Measurements from ENCODE around the gene UBE2J1. TPM values are rescaled to one million over a fixed set of nuclear protein-coding genes. Genes with fewer than 3 reads are reported as not detected.

The UBE2J1 gene
- total and polyA plus RNA-seq, 4 donors, result 14.7 to 26.4 (median 18.0) TPM

DNA sequence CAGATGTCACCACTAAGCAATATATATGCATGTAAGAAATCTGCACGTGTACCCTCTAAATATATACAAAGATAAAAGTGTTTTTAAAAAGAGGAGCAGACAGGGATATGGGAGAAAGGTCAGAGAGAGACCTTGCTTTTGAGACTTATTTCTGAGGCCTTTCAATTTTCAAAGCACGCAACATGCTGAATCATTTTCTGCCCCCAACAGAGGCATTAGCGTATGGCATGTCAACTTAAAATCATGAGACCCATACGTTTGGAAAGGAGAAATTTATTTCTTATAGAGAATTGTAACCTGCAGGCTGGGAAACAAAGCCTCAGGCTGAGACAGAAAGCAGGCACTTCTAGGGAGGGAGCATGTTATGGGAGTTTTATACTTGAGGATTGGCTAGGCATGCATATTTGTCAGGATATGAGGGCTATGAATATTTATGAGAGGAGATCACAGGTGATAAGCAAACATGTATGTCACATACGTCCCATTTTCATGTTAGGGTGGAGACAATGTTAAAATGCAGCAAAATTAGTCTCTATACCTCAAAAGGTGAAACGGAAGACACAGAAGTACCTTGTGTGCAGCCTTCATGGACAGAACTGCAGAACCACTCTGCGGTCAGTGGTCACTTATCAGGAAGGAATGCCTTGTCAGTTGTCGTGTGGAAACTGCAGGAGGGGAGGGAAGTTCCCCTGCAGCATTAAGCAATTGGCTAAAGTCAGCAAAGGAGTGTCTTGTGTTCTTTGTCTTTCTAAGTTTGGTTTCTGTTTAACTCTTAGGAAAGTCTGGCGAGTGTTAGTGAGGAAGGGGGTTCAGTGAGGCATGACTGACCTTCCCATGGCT lies 31.2 kb downstream of the UBE2J1 start:
- Histone ChIP-seq H3K9me3 (ENCODE audit: control insufficient read depth in 4 of 4, low read length in 3 of 4) (no peaks in the 10 kb centered on the region), H3K36me3 (ENCODE audit: control insufficient read depth in 4 of 4, insufficient read depth in 3 of 4, low read depth in 1 of 4, low read length in 3 of 4) (peaks cover 0 to 4% (median 4%) of the 10 kb centered on the region in 4 donors), H3K4me1 (ENCODE audit: control insufficient read depth in 4 of 4, insufficient read depth in 4 of 4, low read length in 3 of 4) (peaks cover 0 to 13% (median 1%) of the 10 kb centered on the region in 4 donors), H3K27ac (ENCODE audit: low read depth in 1 of 2, low read length in 2 of 2) (no peak overlapping the region), H3K9ac (ENCODE audit: low read depth in 1 of 2, low read length in 2 of 2) (no peak overlapping the region), H3K27me3 (ENCODE audit: control insufficient read depth in 4 of 4, insufficient read depth in 4 of 4, low read length in 3 of 4) (no peaks in the 10 kb centered on the region), H3K4me3 (ENCODE audit: low read depth in 1 of 3, low read length in 3 of 3) (no peak overlapping the region)
- no peak for DNase-seq (ENCODE audit: low spot score)
- 76% methylated on average over 9 of the region's 9 CpGs for WGBS
- TF ChIP-seq REST (IDR thresholded peaks at IDR 0.05) (no peak), GABPA (IDR thresholded peaks at IDR 0.05 in 1 of 2, conservative IDR thresholded peaks at IDR 0.05 in 1 of 2) (no peak), HNF4A (conservative IDR thresholded peaks at IDR 0.05) (no peak), NR2F2 (IDR thresholded peaks at IDR 0.05) (no peak), HNF4G (IDR thresholded peaks at IDR 0.05) (no peak), EGR1 (IDR thresholded peaks at IDR 0.05; ENCODE audit: low read depth in 2 of 2) (no peak), ATF3 (IDR thresholded peaks at IDR 0.05) (no peak), MAX (IDR thresholded peaks at IDR 0.05) (no peak), YY1 (IDR thresholded peaks at IDR 0.05) (no peak), TAF1 (conservative IDR thresholded peaks at IDR 0.05) (no peak), SP1 (IDR thresholded peaks at IDR 0.05) (no peak), ZBTB33 (IDR thresholded peaks at IDR 0.05) (no peak)
- TF ChIP-seq, protein P1, sequence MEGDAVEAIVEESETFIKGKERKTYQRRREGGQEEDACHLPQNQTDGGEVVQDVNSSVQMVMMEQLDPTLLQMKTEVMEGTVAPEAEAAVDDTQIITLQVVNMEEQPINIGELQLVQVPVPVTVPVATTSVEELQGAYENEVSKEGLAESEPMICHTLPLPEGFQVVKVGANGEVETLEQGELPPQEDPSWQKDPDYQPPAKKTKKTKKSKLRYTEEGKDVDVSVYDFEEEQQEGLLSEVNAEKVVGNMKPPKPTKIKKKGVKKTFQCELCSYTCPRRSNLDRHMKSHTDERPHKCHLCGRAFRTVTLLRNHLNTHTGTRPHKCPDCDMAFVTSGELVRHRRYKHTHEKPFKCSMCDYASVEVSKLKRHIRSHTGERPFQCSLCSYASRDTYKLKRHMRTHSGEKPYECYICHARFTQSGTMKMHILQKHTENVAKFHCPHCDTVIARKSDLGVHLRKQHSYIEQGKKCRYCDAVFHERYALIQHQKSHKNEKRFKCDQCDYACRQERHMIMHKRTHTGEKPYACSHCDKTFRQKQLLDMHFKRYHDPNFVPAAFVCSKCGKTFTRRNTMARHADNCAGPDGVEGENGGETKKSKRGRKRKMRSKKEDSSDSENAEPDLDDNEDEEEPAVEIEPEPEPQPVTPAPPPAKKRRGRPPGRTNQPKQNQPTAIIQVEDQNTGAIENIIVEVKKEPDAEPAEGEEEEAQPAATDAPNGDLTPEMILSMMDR (IDR thresholded peaks at IDR 0.05; ENCODE audit: low read depth, low read length, missing input control), result no peak

Measured in liver (tissue), 9 donors.